ENCODE results near the gene EGFR. TPM values are rescaled to one million over a fixed set of nuclear protein-coding genes. Genes with fewer than 3 reads are reported as not detected.

The EGFR gene
- total RNA-seq, 4 donors from 2014 or later, result 87.2 to 124 (median 94.5) TPM

DNA sequence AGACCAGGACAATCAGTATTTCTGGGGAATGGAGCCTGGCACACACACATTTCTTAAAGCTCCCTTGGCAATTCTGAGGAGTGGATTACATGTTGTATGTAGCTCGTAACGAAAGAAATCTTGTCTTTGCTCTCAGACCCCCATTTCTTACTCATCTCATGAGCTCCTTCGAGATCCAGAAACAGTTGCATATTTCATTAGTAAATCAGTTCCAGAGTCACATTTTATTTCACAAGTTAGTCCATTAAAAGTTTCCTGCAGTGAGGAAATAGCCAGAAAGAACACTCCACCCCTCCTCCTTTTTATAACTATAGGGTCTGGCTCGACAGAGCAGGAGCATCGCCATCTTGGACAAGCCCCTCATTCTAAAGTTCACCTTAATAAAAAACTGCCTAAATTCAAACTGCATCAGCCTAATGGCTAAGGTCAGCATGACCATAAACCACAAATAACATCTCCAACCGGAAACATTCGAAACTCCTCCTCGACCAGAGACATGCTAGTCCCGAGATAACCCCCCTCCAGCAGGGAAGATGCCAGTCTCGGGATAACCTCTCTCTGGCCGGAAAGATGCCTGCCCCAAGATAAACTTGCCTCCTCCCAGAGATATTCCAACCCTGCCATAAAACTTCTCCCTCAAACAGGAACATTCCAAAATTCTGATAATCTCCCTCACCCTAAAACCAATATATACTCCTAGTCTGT, 7.4 kb downstream of the EGFR start:
- ATAC-seq (ENCODE audit: low FRiP score), result peak; percentile 37
- no peak for TF ChIP-seq CTCF (IDR thresholded peaks at IDR 0.05)
- DNase-seq (ENCODE audit: low spot score), result no peak

GRCh38 chr7:55026867-55027490, 8.2 kb downstream of the EGFR start:
- ATAC-seq (ENCODE audit: low FRiP score) (no peak), DNase-seq (ENCODE audit: low spot score) (no peak)
- TF ChIP-seq CTCF (IDR thresholded peaks at IDR 0.05), result no peak

- DNase-seq (ENCODE audit: low spot score) (no peak), ATAC-seq (ENCODE audit: low FRiP score) (no peak)
- no peak for TF ChIP-seq CTCF (IDR thresholded peaks at IDR 0.05)
Observed at GRCh38 chr7:55028011-55028410, 9.2 kb downstream of the EGFR start.

DNA sequence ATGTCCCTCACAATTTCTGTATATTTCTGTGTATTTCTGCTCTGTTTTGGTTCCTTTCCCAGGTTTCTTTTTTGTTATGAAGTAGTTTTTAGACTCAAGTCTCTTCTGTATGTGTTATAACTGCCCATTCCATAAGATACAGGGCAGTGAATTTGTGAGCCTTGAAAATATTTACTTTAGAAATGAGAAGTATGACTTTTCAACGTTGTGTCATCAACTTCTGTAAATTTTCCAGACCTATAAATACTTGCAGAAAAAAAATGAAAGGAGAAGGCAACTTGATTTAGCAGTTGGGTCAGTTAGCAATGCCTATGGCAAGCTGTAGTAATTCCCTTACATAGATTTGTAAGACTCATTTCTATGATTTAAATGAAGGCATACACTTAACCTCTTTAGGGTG, 11.5 kb downstream of the EGFR start:
- no peak for TF ChIP-seq CTCF (IDR thresholded peaks at IDR 0.05)
- ATAC-seq (ENCODE audit: low FRiP score) (no peak), DNase-seq (ENCODE audit: low spot score) (no peak)

DNA sequence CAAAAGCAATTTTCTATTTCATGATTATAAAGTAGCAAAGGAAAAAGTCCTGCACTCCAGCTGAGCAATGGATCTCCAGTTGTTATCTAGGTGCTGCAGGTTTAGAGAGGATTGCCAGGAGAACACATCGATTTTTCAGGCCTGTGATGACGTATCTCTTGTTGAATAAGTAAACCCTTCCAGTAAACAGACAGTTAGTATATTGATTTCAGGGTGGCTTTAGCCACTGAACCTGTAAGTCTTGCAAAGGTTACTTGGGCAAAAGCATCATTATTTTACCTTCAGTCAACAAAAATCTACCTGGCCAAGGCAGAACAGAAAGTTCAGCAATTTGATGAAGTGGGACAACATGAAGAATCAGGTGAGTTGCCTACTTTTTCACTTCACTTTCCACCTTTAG, 12.3 kb downstream of the EGFR start:
- DNase-seq (ENCODE audit: low spot score) (no peak), ATAC-seq (ENCODE audit: low FRiP score) (no peak)
- no peak for TF ChIP-seq CTCF (IDR thresholded peaks at IDR 0.05)

DNA sequence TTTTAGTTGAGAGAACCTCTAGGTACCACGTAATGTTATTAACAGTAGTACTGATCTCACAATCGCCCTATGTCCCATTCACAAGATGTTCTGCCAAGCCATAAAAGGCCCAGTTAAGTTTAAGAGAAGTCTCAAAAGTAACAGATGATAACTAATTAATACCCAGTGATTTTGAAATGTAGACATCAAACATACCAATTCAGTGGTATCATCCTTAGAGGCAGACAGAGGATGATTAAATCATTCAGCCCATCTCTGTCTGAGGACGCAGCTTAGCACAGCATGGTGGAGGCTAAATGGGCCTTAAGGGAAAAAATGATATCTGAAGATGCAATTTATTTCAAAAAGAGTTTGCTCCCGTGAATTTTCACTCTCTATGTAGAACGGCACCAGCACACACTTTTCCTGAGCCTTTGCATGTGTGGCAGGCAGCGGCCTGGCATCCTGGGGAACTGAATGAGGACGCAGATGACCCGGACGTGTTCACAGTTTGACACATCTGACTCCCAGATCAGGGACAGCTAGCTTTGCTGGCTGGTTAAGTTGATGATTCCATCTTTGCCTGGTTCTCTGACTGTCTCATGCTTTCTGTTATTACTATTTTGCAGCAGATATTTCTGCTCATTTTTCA, 13.4 kb downstream of the EGFR start:
- ATAC-seq (ENCODE audit: low FRiP score) (no peak), DNase-seq (ENCODE audit: low spot score) (no peak)
- no peak for TF ChIP-seq CTCF (IDR thresholded peaks at IDR 0.05)

Data from omental fat pad (tissue), 4 donors.